GM18951 (cell line): ENCODE results near the gene DENND4A.
"Not testable (repeated sequence)": the region's sequence is repeated elsewhere in the genome, so short reads cannot be mapped to it uniquely, and the experiment has no call there.

Experiments used
- POLR2A ChIP-seq: IDR thresholded peaks from 4 replicates; pipeline ENCODE4 v1.6.1; 2011; ENCODE audit warnings: mild to moderate bottlenecking; ENCODE audit not compliant: insufficient read length, insufficient read depth; ENCODE audit errors: extremely low read depth
- in situ Hi-C: fragments of 300-500 bp; cut with MboI; formaldehyde crosslinking; loops from one replicate; pipeline ENCODE4 v1.12.0; 2022; ENCODE audit warnings: low sequenced_read_pairs, mixed read lengths, inconsistent platforms; ENCODE audit not compliant: unreplicated experiment

DENND4A gene

GRCh38 chr15:65790694-65791334, 1.3 kb downstream of the DENND4A start:
- TF ChIP-seq POLR2A = no peak
- in situ Hi-C loops = no loop called here

- in situ Hi-C loops = no loop called here
Measured at GRCh38 chr15:65789759-65790425, 2.2 kb downstream of the DENND4A start.

GRCh38 chr15:65789105-65789504, 3.0 kb downstream of the DENND4A start:
- TF ChIP-seq POLR2A = no peak
- in situ Hi-C loops = no loop called here

More at GRCh38 chr15:65789759-65790425, 2.2 kb downstream of the DENND4A start:
- no peak for TF ChIP-seq POLR2A

- in situ Hi-C loops = no loop called here
- no peak for TF ChIP-seq POLR2A
Measured at GRCh38 chr15:65787260-65787659, 4.8 kb downstream of the DENND4A start.

GRCh38 chr15:65785151-65785550, 6.9 kb downstream of the DENND4A start:
- in situ Hi-C loops = no loop called here
- no peak for TF ChIP-seq POLR2A

- no peak for TF ChIP-seq POLR2A
- in situ Hi-C loops = no loop called here
Measured at GRCh38 chr15:65783872-65784271, 8.2 kb downstream of the DENND4A start.

- in situ Hi-C loops = no loop called here
- no peak for TF ChIP-seq POLR2A
Measured at GRCh38 chr15:65782096-65782495, 10.0 kb downstream of the DENND4A start.

- in situ Hi-C loops = not testable (repeated sequence)
Measured at GRCh38 chr15:65778701-65779100, 13.4 kb downstream of the DENND4A start.

- no peak for TF ChIP-seq POLR2A
- in situ Hi-C loops = no loop called here
Measured at GRCh38 chr15:65778269-65778668, 13.8 kb downstream of the DENND4A start.

- in situ Hi-C loops = no loop called here
Measured at GRCh38 chr15:65777843-65778242, 14.2 kb downstream of the DENND4A start.

GRCh38 chr15:65777053-65777452, 15.0 kb downstream of the DENND4A start:
- TF ChIP-seq POLR2A = no peak
- in situ Hi-C loops = no loop called here

More at GRCh38 chr15:65777843-65778242, 14.2 kb downstream of the DENND4A start:
- TF ChIP-seq POLR2A = no peak

GRCh38 chr15:65773386-65774111, 18.5 kb downstream of the DENND4A start:
- in situ Hi-C loops = no loop called here
- TF ChIP-seq POLR2A = no peak

- in situ Hi-C loops = no loop called here
- no peak for TF ChIP-seq POLR2A
Measured at GRCh38 chr15:65772930-65773329, 19.2 kb downstream of the DENND4A start.

- in situ Hi-C loops = no loop called here
Measured at GRCh38 chr15:65771870-65772269, 20.2 kb downstream of the DENND4A start.

More at GRCh38 chr15:65771870-65772269, 20.2 kb downstream of the DENND4A start:
- TF ChIP-seq POLR2A = no peak
